UCSD-AML1 (cell line): Measurements from ENCODE around the gene NEB.
"Not testable (repeated sequence)": the region's sequence is repeated elsewhere in the genome, so short reads cannot be mapped to it uniquely, and the experiment has no call there.

Experiments
- DNase-seq: peaks from one replicate; lab custom pipeline; 2025; ENCODE audit not compliant: unreplicated experiment; lab: John Stamatoyannopoulos, UW

The NEB gene

DNA sequence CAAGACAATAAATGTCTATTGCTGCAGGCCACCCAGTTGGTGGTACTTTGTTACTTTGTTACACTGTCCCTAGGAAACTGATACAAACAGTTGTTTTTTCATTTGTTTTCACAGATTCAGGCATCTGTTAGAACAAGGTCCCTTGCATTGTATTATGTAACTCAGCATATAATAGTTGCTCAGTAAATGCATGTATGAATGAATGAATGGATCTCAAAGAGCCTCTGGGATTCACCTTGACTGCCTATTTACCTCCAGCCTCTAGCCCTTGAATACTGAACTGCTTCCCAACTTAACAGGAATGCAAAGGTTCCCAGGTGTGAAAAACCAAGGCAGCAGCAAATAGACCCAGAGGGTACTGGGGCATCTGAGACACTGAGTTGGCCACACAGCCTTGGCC lies 27.4 kb upstream of the NEB start:
- DNase-seq: no peak

DNA sequence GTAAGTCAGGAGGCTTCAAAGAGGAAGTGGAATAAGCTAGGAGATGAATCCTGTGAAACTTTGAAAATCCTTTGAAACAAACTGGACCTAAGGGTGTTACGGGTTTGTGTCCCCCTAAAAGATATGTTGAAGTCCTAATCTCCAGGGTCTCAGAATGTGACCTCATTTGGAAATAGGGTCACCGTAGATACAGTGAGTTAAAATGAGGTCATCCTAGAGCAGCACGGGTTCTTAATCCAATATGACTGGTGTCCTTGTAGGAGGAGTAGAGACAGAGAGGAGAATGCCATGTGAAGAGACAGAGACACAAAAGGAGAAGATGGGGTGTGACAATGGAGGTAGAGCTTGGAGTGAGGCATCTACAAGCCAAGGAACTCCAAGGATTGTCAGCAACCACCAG lies 26.9 kb upstream of the NEB start:
- DNase-seq: no peak

DNA sequence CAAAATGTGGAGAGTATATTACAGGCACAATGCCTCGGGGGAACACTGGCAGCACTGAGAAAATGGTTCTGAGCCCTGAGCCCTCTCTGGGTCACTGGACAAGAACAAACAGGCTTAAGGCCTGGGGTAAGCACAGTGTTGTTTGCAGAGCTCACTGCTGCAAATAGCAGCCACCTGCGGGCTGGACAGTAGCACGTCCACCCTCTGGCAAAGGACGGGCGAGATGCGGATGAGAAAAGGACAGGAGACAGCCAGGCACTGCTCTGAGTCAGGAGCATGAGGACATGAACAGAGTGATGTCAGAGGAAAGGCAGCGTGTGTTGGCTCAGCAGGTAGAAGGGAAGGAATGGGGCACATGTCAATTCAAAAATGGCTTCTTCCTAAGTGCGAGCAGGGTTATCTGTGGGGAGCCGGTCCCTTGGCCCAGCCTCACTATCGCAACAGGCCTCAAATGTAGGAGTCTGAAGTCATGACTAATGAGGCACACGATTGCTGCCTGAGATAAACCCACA lies 25.9 kb upstream of the NEB start:
- DNase-seq: no peak

- DNase-seq: no peak
Observed at GRCh38 chr2:151758744-151759143, 24.5 kb upstream of the NEB start.

GRCh38 chr2:151757861-151758260 lies 23.6 kb upstream of the NEB start:
- DNase-seq: no peak

GRCh38 chr2:151756820-151757219 lies 22.5 kb upstream of the NEB start:
- DNase-seq: no peak

- DNase-seq: no peak
Observed at GRCh38 chr2:151754253-151754897, 20.1 kb upstream of the NEB start.

- no peak for DNase-seq
Observed at GRCh38 chr2:151753540-151753939, 19.3 kb upstream of the NEB start.

- DNase-seq: not testable (repeated sequence)
Observed at GRCh38 chr2:151745261-151745660, 11.0 kb upstream of the NEB start.

GRCh38 chr2:151730262-151730975 lies 3.9 kb downstream of the NEB start:
- DNase-seq: no peak

- no peak for DNase-seq
Observed at GRCh38 chr2:151729837-151730236, 4.4 kb downstream of the NEB start.

- no peak for DNase-seq
Observed at GRCh38 chr2:151729415-151729811, 4.9 kb downstream of the NEB start.

GRCh38 chr2:151728804-151729414 lies 5.4 kb downstream of the NEB start:
- DNase-seq: no peak

DNA sequence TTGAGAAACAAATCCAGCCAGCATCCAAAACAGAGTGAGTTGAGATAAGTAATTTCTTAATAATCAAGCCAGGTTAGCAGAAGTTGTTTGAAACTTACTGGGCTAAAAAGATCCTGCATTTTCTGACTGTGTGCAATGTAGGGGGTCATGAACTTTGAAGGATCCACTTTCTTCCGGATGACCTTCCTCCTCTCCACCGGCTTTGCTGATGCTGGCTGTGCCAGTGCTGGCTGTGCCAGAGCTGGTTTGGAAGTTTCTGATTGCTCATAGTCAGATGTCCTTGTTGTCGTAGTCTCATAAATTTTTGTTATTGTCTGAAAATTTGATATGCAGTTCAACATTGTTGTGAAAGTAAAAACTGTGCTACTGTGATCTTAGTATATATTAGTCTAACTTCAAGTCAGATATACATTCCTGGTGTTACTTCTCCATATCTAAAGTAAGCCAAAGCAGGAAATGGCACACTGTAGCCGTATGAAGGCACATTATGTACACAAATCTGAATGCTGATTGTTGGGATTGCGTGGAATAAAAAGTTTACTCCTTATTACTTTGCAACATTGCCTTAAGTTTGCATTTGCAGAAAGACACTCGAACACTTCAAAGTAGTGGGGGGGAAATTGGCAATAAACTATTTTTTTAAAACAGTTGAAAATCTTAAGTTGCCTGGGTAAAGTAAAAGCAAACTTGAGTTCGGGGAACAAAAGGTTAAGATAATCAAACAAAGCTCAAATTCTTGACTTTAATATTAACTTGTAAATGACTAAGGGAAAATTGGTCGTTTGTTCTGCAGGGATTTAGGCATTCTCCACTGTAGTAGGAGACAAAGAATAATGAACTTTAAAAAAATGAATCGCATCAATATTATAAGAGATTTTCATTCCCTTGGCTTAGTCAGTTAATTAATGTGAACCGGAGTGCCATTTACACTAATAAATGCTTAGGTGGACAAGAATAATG lies 6.4 kb downstream of the NEB start:
- DNase-seq: no peak

DNA sequence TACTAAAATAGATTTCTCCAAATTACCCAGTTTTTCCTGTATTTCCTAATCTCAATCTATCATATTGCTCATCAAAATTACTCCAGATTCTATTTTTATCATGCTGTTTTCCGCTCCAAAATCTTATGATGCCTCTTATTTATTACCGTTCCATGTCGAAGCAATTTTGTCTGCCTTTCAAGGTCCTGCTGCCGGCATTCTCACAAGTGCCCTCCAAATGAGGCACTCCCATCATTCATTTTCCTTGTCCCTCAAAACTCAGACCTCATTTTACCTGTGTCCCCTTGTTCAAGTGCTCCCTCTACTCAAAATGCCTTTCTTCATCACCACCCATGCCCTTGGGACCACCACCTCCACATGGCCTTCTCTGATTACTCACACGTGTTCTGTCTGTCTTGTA lies 13.1 kb downstream of the NEB start:
- no peak for DNase-seq

DNA sequence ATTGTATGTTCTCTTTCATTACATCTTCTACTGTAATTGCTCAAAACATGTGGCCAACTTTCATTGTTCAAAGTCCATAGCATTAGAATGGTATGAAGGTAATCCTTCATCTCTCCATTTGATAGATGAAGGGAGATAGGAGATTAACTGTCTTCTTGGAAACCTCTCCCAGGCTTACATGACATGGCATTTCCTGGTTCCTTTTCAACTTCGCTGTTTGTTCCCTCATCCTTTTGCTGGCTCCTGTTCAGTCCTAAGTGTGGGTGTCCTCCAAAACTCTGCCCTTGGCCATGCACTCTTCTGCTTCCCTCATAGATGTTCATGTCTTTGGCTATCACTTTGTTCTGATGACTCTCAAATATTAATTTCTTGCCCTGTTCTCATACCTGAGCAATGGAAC lies 13.8 kb downstream of the NEB start:
- no peak for DNase-seq

GRCh38 chr2:151718796-151719195 lies 15.5 kb downstream of the NEB start:
- DNase-seq: no peak

GRCh38 chr2:151718247-151718646 lies 16.0 kb downstream of the NEB start:
- no peak for DNase-seq

DNA sequence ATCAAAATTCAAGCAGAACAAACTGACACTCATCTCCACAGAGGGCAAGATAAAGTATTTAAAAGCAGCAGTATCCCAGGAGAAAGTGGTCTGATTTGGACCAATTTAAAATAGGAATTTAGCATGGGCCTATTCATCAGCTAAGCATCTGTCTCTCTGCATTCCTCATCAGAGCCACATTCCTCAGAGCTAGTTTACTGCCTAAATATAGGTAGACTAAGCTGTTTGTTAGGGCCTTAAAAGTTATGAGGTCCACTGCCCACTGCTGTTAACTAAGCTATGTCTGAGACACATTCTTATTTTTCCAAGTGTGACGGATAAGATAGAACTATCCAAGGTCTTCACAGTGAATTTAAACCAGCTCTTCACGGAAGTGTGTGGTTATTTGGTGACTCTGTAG lies 17.6 kb downstream of the NEB start:
- no peak for DNase-seq

DNA sequence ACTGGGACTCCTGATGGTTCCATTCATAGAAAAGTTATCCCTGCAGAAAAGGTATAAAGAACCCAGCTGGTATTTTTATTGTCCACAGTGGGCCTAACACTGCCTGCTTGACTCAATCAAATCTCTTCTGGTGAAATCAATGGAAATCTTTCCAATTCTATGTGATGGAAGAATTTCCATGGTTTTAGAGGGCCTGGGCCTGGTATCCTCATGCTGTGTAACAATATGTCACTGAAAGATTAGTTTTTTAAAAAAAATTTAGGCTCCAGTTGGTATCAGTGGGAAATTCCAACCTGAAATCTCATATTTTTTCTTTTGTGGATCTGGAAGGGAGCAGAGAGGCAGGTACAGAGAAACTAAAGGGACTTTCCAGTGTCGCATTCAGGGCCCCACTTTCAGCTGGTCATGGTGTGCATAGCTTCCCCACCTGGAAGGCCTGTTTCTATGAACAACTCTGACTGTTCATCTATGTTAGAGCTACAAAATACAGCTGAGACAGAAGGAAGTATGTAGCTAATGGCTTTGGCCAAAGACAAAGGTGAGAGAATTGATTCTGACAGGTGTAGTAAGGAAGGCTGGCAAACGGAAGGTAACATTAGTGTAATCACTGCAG lies 20.9 kb downstream of the NEB start:
- no peak for DNase-seq

DNA sequence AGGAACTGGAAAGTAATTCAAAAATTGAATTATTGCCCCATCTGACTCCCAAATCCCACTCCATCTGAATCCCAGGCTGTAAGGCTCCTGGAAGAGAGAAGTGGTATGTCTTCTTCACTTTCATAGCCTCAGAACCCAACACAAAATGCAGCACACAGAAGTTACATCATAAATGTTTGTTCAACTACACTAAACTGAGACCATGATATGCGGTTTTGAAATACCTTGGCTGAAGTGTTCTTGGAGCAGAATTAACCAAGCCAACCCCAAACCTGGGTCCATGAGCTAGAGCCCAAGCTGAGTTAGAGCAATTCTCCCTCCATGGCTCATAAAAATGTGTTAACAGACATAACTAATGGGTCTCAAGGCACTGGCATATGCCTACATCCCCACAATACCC lies 23.3 kb downstream of the NEB start:
- no peak for DNase-seq
